ENCODE results near the gene GRN.
A peak's percentile ranks its signal among the peaks of the same experiment; 100 is the strongest.
"Not testable (repeated sequence)": the region's sequence is repeated elsewhere in the genome, so short reads cannot be mapped to it uniquely, and the experiment has no call there.

GRN gene

GRCh38 chr17:44346064-44346844 lies 1.2 kb downstream of the GRN start:
- DNase-seq (ENCODE audit: extremely low read depth in 1 of 2, low read depth in 1 of 2), result no peak

GRCh38 chr17:44347206-44348055 lies 2.3 kb downstream of the GRN start:
- DNase-seq (ENCODE audit: extremely low read depth in 1 of 2, low read depth in 1 of 2), result not testable (repeated sequence)

GRCh38 chr17:44348234-44348987 lies 3.3 kb downstream of the GRN start:
- DNase-seq (ENCODE audit: extremely low read depth in 1 of 2, low read depth in 1 of 2), result no peak

- no peak for DNase-seq (ENCODE audit: extremely low read depth in 1 of 2, low read depth in 1 of 2)
Measured at GRCh38 chr17:44348988-44349364, 3.9 kb downstream of the GRN start.

GRCh38 chr17:44349553-44350070 lies 4.5 kb downstream of the GRN start:
- no peak for DNase-seq (ENCODE audit: extremely low read depth in 1 of 2, low read depth in 1 of 2)

GRCh38 chr17:44350733-44351226 lies 5.7 kb downstream of the GRN start:
- peak; percentile 45 to 60 for DNase-seq (ENCODE audit: extremely low read depth in 1 of 2, low read depth in 1 of 2)

- DNase-seq (ENCODE audit: extremely low read depth in 1 of 2, low read depth in 1 of 2), result no peak
Measured at GRCh38 chr17:44351464-44351863, 6.4 kb downstream of the GRN start.

GRCh38 chr17:44351961-44352827 lies 7.1 kb downstream of the GRN start:
- DNase-seq (ENCODE audit: extremely low read depth in 1 of 2, low read depth in 1 of 2), result no peak

GRCh38 chr17:44352828-44353671 lies 7.9 kb downstream of the GRN start:
- no peak for DNase-seq (ENCODE audit: extremely low read depth in 1 of 2, low read depth in 1 of 2)

- DNase-seq (ENCODE audit: extremely low read depth in 1 of 2, low read depth in 1 of 2), result no peak
Measured at GRCh38 chr17:44353672-44354331, 8.7 kb downstream of the GRN start.

GRCh38 chr17:44354582-44355561 lies 9.8 kb downstream of the GRN start:
- peak; percentile 23 to 56 for DNase-seq (ENCODE audit: extremely low read depth in 1 of 2, low read depth in 1 of 2)

- DNase-seq (ENCODE audit: extremely low read depth in 1 of 2, low read depth in 1 of 2), result no peak
Measured at GRCh38 chr17:44355642-44356099, 10.6 kb downstream of the GRN start.

- no peak for DNase-seq (ENCODE audit: extremely low read depth in 1 of 2, low read depth in 1 of 2)
Measured at GRCh38 chr17:44356241-44356640, 11.1 kb downstream of the GRN start.

- DNase-seq (ENCODE audit: extremely low read depth in 1 of 2, low read depth in 1 of 2), result no peak
Measured at GRCh38 chr17:44358066-44358465, 13.0 kb downstream of the GRN start.

GRCh38 chr17:44359006-44359405 lies 13.9 kb downstream of the GRN start:
- DNase-seq (ENCODE audit: extremely low read depth in 1 of 2, low read depth in 1 of 2), result no peak

GRCh38 chr17:44359458-44360143 lies 14.5 kb downstream of the GRN start:
- DNase-seq (ENCODE audit: extremely low read depth in 1 of 2, low read depth in 1 of 2), result no peak

- no peak for DNase-seq (ENCODE audit: extremely low read depth in 1 of 2, low read depth in 1 of 2)
Measured at GRCh38 chr17:44360144-44360533, 15.0 kb downstream of the GRN start.
